NCI-H1417 treated with DMSO at 0.1 percent for 48 hours (cell line): ENCODE measurements around the gene BICRA.
"Not testable (repeated sequence)": the region's sequence is repeated elsewhere in the genome, so short reads cannot be mapped to it uniquely, and the experiment has no call there.

Source experiments
- DNase-seq: peaks from one replicate; lab custom pipeline; 2025; lab: John Stamatoyannopoulos, UW

BICRA gene

DNA sequence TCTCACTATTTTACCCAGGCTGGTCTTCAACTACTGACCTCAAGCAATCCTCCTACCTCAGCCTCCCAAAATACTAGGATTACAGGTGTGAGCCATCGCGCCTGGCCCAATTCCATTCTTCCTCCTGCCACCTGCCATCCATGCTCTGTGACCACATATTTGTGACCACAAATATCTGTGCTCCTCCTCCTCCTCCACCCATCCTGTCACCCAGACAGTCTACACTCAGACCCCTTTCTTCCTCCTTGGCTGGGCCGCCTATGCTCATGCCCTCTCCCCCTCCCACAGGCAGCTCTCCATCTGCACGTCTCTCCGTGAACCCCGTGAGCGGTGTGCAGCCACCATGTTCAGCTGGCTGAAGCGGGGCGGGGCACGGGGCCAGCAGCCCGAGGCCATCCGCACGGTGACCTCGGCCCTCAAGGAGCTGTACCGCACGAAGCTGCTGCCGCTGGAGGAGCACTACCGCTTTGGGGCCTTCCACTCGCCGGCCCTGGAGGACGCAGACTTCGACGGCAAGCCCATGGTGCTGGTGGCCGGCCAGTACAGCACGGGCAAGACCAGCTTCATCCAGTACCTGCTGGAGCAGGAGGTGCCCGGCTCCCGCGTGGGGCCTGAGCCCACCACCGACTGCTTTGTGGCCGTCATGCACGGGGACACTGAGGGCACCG is 107.5 kb downstream of the BICRA start:
- no peak for DNase-seq

DNA sequence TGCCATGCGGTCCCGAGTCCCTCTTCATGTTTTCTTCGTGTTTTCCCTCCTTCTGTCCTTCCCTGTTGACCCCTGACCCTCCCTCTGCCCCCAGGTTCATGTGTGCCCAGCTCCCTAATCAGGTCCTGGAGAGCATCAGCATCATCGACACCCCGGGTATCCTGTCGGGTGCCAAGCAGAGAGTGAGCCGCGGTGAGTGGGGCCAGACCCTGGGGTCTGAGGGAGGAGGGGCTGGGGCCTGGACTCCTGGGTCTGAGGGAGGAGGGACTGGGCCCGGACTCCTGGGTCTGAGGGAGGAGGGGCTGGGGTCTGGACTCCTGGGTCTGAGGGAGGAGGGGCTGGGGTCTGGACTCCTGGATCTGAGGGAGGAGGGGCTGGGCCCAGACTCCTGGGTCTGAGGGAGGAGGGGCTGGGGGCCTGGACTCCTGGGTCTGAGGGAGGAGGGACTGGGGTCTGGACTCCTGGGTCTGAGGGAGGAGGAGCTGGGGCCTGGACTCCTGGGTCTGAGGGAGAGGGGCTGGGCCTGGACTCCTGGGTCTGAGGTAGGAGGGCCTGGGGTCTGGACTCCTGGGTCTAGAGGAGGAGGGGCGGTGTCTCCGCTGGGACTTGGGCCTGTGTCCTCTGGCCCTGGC is 109.6 kb downstream of the BICRA start:
- not testable (repeated sequence) for DNase-seq

DNA sequence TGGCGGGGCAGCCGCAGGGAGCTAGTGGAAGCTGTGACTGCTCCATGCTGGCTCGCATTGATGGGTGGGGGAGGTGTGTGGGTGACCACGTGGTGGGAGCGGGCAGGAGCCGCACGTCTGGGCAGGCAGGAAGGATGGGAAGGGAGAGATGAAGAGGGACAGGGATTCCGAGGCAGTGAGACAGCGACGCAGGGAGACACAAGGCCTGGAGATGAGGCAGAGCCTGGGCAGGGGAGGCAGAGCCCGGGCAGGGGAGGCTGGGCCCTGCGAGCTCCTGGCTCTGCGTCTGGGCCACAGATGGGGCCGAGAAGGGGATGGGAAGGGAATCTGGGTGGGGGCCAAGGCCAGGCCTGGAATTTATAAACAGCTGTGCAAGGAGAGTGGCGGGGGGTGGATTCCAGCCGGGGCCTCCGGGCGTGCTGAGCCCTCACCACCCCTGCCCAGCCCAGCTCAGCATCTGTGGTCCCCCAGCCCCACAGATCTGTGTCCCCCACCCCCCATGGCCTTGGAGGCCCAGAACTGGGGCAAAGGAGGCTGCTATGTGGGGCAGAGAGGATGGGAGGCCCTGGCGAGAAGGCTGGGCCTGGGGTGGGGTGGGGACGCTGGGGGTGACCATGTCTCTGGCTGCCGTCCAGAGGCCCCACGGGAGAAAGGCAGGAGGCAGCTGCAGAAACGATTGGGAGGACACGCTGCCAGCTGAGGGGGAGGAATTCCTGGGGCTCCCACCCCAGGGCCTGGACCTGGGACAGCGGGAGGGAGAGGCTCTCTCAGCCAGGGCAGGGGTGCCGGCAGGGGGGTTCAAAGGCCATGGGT is 110.3 kb downstream of the BICRA start:
- DNase-seq, result no peak

DNA sequence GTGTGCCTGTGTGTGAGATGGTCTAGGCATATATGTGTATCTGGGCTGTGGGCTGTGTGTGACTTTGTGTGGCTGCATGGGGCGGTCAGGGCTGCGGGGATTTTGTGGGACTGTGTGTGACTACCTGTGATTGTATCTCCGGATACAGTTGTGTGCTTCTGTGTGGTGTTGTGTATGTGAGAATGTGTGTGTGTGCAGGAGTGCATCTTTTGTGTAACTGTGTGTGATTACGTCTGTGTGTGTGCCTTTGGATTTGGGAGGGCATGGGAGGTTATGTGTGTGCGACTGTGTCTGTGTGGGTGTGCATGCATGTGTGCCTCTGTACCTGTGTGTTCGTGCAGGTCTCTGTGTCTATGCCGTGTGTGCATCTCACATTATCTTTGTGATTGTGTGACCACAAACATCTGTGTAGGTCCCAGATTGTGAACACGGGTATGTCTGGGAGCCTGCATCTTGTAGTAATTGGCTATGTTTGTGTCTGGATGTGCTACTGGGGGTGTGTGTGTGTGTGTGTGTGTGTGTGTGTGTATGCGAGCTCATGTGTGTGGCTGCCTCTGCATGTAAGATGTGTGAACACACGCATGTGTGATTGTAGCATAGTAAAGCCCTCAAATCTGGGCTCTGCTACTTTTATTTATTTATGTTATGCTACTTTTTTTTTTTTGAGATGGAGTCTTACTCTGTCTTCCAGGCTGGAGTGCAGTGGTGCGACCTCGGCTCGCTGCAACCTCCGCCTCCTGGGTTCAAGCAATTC is 111.9 kb downstream of the BICRA start:
- no peak for DNase-seq

DNA sequence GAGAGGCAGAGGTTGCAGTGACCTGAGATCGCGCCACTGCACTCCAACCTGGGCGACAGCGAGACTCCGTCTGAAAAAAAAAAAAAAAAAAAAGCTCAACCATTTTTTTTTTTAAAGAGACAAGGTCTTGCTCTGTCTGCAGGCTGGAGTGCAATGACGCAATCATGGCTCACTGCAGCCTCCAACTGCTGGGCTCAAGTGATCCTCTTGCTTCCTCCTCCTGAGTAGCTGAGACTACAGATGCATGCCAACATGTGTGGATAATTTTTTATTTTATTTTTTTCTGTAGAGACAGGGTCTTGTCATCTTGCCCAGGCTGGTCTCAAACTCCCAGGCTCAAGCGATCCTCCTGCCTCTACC is 114.6 kb downstream of the BICRA start:
- DNase-seq, result no peak

DNA sequence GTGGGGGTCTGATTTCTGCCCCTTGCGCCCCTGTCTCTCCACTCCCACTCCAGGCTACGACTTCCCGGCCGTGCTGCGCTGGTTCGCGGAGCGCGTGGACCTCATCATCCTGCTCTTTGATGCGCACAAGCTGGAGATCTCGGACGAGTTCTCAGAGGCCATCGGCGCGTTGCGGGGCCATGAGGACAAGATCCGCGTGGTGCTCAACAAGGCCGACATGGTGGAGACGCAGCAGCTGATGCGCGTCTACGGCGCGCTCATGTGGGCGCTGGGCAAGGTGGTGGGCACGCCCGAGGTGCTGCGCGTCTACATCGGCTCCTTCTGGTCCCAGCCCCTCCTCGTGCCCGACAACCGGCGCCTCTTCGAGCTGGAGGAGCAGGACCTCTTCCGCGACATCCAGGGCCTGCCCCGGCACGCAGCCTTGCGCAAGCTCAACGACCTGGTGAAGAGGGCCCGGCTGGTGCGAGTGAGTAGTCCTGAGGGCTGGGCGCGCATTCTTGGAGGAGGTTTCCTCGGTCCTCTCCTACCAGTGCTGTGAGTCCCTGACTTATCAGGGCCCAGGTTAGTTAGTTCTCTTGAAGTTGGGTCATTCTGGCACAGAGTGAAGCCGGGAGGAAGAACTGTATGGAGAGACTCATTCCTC is 116.9 kb downstream of the BICRA start:
- DNase-seq, result no peak

DNA sequence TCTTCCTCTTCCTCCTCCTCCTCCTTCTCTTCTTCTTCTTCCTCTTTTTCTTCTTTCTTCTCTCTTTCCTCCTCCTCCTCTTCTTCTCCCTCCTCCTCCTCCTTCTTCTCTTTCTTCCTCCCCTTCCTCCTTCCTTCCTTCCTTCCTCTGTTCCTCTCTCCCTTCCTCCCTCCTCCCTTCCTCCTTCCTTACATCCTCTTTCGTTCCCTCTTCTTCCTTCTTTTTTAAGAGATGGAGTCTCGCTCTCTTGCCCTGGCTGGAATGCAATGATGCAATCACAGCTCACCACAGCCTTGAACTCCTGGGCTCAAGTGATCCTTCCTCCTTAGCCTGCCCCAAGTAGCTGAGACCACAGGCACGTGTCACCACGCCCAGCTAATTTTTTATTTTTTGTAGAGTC is 117.5 kb downstream of the BICRA start:
- DNase-seq, result no peak

DNA sequence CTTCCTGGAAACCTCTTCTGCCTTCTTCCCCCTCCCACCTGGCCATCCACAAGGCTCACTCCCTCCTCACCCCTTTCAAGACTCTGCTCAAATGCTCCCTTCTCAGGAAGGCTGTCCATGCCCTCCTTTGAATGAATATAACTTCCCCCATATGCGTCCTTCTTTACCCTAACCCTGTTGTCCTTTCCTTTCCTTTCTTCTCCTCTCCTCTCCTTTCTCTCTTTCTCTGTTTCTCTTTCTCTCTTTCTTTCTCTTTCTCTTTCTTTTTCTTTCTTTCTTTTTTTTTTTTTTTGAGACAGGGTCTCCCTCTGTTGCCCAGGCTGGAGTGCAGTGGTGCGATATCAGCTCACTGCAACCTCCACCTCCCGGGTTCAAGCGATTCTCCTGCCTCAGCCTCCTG is 119.4 kb downstream of the BICRA start:
- DNase-seq, result not testable (repeated sequence)

DNA sequence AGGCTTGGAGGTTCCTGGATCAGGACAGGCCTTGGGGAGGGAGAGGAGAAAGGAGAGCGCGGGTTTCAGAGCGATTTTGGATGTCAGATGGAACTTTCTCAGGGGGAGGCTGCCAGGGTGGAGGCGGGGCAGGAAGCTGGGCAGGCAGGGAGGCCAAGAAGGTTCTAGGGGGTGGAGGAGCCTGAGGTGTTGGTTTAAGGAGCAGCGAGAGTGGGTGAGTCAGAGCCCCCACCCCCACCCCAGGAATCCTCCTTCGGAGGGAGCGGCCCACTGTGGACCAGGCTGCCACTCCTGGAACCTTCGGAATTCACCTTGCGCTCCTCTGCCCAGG is 120.5 kb downstream of the BICRA start:
- no peak for DNase-seq

DNA sequence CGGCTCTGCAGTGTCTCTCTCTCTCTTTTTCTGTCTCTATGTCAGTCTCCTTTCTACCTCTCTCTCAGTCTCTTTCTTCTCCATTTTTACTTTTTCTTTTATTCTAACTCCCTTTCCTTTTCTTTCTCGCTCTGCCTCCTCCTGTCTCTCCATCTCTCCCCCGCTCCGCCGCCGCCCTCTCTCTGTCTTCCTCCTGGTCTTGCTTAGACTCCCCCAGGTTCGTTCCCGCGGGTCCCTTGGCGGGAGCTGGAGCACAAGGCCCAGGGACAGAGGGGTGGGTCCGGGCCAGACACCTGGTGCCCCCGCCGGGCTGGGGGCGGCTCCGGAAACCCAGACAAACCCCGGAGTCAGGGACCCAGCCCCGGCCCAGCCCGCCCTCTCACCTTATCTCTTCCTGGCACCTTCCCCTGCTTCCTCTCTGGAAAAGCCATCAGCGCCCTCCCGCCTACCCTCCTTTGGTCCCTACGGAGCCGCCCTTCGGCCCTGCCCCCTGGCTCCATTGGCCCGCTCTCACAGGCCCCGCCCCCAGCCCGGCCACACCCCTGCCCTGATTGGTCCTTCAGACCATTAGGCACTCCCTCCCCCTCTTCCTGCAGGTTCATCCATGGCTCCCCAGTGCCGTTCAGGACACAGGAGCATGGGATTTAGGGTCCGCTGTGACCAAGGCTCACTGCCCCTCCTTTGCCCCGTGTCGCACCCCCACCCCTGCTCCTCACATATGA is 121.0 kb downstream of the BICRA start:
- DNase-seq, result no peak

DNA sequence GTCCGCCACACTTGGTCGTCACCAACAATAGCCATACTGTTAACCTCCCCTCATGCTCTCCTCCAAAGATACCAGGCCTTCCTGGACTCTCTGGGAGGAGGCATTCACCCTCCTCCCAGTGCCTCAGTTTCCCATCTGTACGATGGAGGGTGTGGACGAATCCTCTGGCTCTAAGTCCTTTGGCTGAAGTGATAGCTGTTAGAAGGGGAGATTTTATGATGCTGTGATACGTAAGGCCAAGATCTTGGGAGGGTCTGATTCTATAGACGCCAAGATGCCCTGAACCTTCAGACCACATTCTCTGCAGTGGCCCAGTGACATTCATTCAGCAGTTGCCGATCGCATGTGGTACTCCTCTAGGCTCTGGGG is 121.6 kb downstream of the BICRA start:
- no peak for DNase-seq

DNA sequence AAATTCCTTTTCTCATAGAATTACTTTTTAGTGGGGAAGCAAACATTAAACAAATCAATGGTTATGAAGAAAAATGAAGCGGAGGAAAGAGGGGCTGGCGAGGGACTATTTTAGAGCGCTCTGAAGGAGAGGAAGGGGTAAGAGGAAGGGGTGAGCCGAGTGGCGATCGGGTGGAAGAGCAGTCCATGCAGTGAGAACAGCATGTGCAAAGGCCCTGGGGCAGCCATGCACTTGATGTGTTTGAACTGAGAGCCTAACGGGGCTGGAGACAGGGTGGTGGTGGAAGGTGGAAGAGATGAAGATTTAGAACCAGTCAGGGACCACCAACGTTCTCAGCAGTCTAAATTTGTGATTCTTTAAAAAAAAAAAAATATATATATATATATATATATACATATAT is 122.0 kb downstream of the BICRA start:
- DNase-seq, result no peak

DNA sequence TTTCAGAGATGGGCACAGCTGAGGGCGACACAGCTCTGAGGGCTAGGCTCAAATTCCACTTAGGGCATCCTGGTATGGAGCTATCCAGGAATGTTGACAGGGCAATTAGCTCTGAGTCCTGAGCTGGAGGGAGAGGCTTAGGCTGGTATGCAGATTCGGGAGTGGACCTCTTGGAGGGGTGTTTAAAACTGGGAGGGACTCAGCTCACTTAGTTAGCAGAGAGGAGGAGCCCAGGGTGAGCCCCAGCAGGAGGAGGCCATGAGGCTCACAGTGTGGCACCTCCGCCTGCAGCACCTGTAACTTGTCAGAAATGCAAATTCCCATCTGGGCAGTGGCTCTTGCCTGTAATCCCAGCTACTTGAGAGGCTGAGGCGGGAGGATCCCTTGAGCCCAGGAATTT is 126.2 kb downstream of the BICRA start:
- no peak for DNase-seq

DNA sequence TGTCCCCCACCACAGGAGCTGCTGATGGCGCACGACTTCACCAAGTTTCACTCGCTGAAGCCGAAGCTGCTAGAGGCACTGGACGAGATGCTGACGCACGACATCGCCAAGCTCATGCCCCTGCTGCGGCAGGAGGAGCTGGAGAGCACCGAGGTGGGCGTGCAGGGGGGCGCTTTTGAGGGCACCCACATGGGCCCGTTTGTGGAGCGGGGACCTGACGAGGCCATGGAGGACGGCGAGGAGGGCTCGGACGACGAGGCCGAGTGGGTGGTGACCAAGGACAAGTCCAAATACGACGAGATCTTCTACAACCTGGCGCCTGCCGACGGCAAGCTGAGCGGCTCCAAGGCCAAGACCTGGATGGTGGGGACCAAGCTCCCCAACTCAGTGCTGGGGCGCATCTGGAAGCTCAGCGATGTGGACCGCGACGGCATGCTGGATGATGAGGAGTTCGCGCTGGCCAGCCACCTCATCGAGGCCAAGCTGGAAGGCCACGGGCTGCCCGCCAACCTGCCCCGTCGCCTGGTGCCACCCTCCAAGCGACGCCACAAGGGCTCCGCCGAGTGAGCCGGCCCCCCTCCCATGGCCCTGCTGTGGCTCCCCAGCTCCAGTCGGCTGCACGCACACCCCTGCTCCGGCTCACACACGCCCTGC is 132.1 kb downstream of the BICRA start:
- no peak for DNase-seq

DNA sequence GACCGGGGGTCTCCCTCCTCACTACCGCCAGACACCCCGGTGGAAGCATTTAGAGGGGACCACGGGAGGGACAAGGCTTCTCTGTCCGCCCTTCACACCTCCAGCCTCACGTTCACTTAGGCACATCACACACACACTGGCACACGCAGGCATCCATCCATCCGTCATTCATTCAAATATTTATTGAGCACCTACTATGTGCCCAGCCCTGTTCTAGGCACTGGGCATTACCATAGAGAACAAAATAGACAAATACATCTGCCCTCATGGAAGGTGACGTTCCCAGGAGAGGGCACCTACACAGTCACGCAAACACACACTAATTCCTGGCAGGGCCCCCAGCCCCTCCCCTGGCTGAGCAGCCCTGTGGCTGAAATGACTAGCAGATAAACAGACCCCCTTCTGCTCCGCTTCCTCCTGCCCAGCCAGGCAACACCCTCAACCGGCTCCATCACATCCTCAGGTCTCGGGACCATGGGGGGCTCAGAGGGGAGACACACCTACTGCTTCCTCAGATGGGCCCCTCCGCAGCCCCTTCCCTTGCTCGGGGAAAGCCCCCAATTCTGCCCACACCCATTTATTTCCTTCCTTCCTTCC is 132.7 kb downstream of the BICRA start:
- no peak for DNase-seq

DNA sequence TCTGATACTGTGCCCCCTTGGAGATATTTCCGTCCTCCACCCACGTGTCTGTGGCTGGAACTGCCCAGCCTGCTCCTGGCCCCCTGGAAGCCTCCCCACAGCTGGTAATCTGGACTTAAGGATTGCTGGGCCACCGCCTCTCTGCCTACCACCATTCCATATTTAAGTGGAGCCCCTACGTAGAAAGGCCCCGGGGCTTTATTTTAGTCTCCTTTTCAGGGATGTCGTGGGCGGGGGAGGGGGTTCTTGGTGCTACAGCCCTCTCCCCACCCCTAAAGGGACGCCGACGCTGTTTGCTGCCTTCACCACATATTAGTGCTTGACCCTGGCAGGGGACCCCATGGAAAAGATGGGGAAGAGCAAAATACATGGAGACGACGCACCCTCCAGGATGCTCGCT is 133.7 kb downstream of the BICRA start:
- DNase-seq, result no peak

DNA sequence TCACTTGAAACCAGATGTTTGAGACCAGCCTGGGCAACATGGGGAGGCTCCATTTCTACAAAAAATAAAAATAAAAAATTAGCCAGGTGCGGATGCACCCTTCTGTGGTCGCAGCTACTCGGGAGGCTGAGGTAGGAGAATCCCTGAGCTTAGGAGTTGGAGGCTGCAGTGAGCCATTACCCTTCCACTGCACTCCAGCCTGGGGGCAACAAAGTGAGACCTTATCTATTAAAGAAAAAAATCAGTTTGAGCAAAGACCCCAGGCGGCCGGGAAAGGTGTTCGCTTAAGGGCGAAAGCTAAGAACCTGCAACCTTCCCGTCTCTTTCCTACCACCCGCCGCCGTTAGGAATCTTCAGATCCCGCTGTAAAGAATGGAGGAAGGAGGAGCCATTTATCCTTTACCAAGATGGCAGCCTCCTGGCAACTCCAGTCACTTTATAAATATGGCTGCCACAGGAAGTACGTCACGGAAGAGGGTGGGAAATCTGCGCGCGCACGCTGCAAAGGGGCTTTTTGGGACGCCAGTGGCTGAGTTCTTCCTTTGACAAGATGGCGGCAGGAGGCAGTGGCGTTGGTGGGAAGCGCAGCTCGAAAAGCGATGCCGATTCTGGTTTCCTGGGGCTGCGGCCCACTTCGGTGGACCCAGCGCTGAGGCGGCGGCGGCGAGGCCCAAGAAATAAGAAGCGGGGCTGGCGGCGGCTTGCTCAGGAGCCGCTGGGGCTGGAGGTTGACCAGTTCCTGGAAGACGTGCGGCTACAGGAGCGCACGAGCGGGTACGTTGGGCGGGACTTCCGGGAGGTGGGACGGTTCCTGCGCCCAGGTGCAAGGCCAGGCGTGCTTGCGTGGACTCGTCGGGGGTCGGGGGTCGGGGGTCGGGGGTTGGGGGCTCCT is 136.3 kb downstream of the BICRA start, which contains the start of gene NOP53:
Gene NOP53 (plus strand): TSS at position 537 of the 892 bp plus-strand sequence. CDS start 14 bp downstream, at position 551.
- peak; percentile 69 for DNase-seq

DNA sequence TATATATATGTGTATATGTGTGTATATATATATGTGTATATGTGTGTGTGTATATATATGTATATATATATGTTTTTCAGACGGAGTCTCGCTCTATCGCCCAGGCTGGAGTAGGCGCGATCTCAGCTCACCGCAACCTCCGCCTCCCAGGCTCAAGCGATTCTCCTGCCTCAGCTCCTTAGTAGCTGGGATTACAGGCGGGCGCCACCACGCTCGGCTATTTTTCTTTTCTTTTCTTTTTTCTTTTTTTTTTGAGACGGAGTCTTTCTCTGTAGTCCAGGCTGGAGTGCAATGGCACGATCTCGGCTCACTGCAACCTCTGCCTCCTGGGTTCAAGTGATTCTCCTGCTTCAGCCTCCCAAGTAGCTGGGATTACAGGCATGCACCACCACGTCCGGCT is 137.2 kb downstream of the BICRA start:
- not testable (repeated sequence) for DNase-seq

DNA sequence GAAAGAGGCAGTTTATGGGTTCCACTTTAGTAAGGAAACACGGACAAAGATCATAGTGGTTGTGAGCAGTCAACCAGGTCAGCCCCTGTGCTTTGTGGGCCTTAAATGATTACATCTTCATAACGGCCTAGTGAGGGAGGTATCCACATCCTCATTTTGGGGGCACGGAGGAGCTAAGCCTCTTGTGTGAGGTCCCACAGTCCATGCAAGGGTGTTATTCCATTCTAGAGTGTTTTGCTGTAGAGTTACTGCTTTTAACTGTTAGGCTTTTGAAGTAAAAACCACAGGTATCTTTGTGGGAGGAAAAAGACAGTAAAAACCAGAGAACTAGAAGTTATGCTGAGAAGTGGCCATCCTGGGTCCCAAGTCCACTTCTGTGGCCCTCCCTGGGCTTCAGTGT is 140.4 kb downstream of the BICRA start:
- no peak for DNase-seq
